HCT116 (cell line): ENCODE data around the gene RFTN1. TPM values are rescaled to one million over a fixed set of nuclear protein-coding genes. Genes with fewer than 3 reads are reported as not detected.

Experiments
- ATAC-seq: fragments of 200-7000 bp; cut with Tn5 transposase; 2 replicates; pipeline ENCODE4 v1.9.1; 2020; ENCODE audit warnings: mild to moderate bottlenecking, moderate library complexity
- BruUV-seq: library from RNA; stranded (reverse); fragments of 400-500 nt; replicated peaks from 2 replicates; lab custom pipeline; 2021; lab: Mats Ljungman, UMichigan
- CTCF ChIA-PET: fragments of 300-600 bp; sonication (Branson Sonifier 250); formaldehyde crosslinking; loops from one replicate; lab custom pipeline; 2021; ENCODE audit warnings: antibody characterized with exemption; lab: Charles Lee
- POLR2A ChIA-PET: fragments of 300-600, 350-600 bp; sonication (Branson Sonifier 250); formaldehyde crosslinking; loops from one replicate; lab custom pipeline; 2021; ENCODE audit warnings: antibody characterized with exemption; lab: Charles Lee
- RAD21 ChIA-PET, 2 experiments: fragments of 300-600 bp; sonication (Branson Sonifier 250); formaldehyde crosslinking; loops; one replicate each; lab custom pipeline; 2023; ENCODE audit warnings: low total read pairs in 2 of 2; ENCODE audit not compliant: uncharacterized antibody in 2 of 2, unreplicated experiment in 2 of 2, low non-redundant PET in 1 of 2; lab: Charles Lee
- DNase-seq: peaks from one replicate; pipeline ENCODE4 v3.0.0-alpha.2; 2010; ENCODE audit warnings: low read depth, low spot score
- H2AFZ ChIP-seq: fragments of 200-600 bp; shearing (Covaris generic), sonication (generic); 2 replicates; pipeline ENCODE4 v1.6.1; 2017; ENCODE audit warnings: low read depth, mixed run types, mixed read lengths, antibody characterized with exemption, low read length; ENCODE audit not compliant: poor library complexity, severe bottlenecking
- H3K27ac ChIP-seq: 2 replicates; pipeline ENCODE4 v1.5.1; 2012; ENCODE audit warnings: low read depth, low read length
- H3K27me3 ChIP-seq: fragments of 200-600 bp; sonication (generic); 2 replicates; pipeline ENCODE4 v1.6.1; 2016; ENCODE audit warnings: mixed run types, low read length, mixed read lengths; ENCODE audit not compliant: insufficient read depth
- H3K36me3 ChIP-seq, 2 experiments: fragments of 200-500 bp in 1 of 2; fragments of 200-600 bp in 1 of 2; sonication (Bioruptor generic) in 1 of 2; sonication (generic) in 1 of 2; 2 replicates each; pipeline versions ENCODE4 v1.5.1 to v1.6.1; 2014 to 2016; ENCODE audit warnings: low read length in 2 of 2, inconsistent platforms in 1 of 2, mixed read lengths in 1 of 2, mixed run types in 1 of 2; ENCODE audit not compliant: insufficient read depth in 2 of 2, control insufficient read depth in 1 of 2
- H3K4me1 ChIP-seq, 2 experiments: fragments of 200-600 bp in 1 of 2; sonication (generic) in 1 of 2; 2 replicates each; pipeline versions ENCODE4 v1.5.1 to v1.6.1; 2012 to 2017; ENCODE audit warnings: low read length in 2 of 2, inconsistent platforms in 1 of 2, mild to moderate bottlenecking in 1 of 2, mixed read lengths in 1 of 2, mixed run types in 1 of 2, moderate library complexity in 1 of 2; ENCODE audit not compliant: insufficient read depth in 2 of 2, control insufficient read depth in 1 of 2
- H3K4me2 ChIP-seq: fragments of 200-600 bp; sonication (generic); 2 replicates; pipeline ENCODE4 v1.6.1; 2017; ENCODE audit warnings: mixed run types, low read length, mixed read lengths
- H3K4me3 ChIP-seq, 2 experiments: fragments of 200-600 bp in 1 of 2; sonication (generic) in 1 of 2; replicated peaks in 1 of 2; 2 replicates each; pipeline ENCODE4 v1.5.1; 2011 to 2016; ENCODE audit warnings: low read length in 2 of 2, control low read depth in 1 of 2, low read depth in 1 of 2, mild to moderate bottlenecking in 1 of 2, mixed read lengths in 1 of 2, mixed run types in 1 of 2
- H3K79me2 ChIP-seq: fragments of 200-600 bp; sonication (generic); 2 replicates; pipeline ENCODE4 v1.6.1; 2017; ENCODE audit warnings: mild to moderate bottlenecking, mixed run types, low read length, moderate library complexity, mixed read lengths; ENCODE audit not compliant: insufficient read depth
- H3K9ac ChIP-seq: fragments of 200-600 bp; sonication (generic); 2 replicates; pipeline ENCODE4 v1.6.1; 2016; ENCODE audit warnings: low read length, mixed read lengths
- H3K9me2 ChIP-seq: fragments of 200-600 bp; sonication (generic), shearing (Covaris generic); 2 replicates; pipeline ENCODE4 v1.6.1; 2017; ENCODE audit warnings: mixed run types, mild to moderate bottlenecking, moderate library complexity; ENCODE audit not compliant: insufficient read depth
- H3K9me3 ChIP-seq, 2 experiments: fragments of 200-500 bp in 1 of 2; fragments of 200-600 bp in 1 of 2; sonication (Bioruptor generic) in 1 of 2; sonication (generic) in 1 of 2; 2 replicates each; pipeline ENCODE4 v1.6.1; 2014 to 2017; ENCODE audit warnings: low read length in 2 of 2, mixed read lengths in 2 of 2, inconsistent platforms in 1 of 2, low read depth in 1 of 2, mild to moderate bottlenecking in 1 of 2, mixed run types in 1 of 2, moderate library complexity in 1 of 2; ENCODE audit not compliant: control insufficient read depth in 1 of 2, insufficient read depth in 1 of 2
- H4K20me1 ChIP-seq: fragments of 200-600 bp; sonication (generic), shearing (Covaris generic); 2 replicates; pipeline ENCODE4 v1.6.1; 2017; ENCODE audit warnings: mixed run types, mild to moderate bottlenecking, moderate library complexity; ENCODE audit not compliant: insufficient read depth
- EGR1 ChIP-seq: IDR thresholded peaks from 2 replicates; pipeline ENCODE4 v1.6.1; 2012; ENCODE audit warnings: low read depth
- EZH2phosphoT487 ChIP-seq: fragments of 200-600 bp; IDR thresholded peaks from 2 replicates; pipeline ENCODE4 v1.6.1; 2018; ENCODE audit warnings: antibody characterized with exemption, borderline replicate concordance
- FOSL1 ChIP-seq: IDR thresholded peaks from 2 replicates; pipeline ENCODE4 v1.6.1; 2012; ENCODE audit warnings: low read depth
- POLR2AphosphoS5 ChIP-seq: IDR thresholded peaks from 2 replicates; pipeline ENCODE4 v1.6.1; 2011; ENCODE audit warnings: mild to moderate bottlenecking, low read depth, low read length, moderate library complexity
- RAD21 ChIP-seq: IDR thresholded peaks from 2 replicates; pipeline ENCODE4 v1.6.1; 2012; ENCODE audit warnings: low read depth, mild to moderate bottlenecking
- SIN3A ChIP-seq: IDR thresholded peaks from 2 replicates; pipeline ENCODE4 v1.6.1; 2012; ENCODE audit warnings: low read depth
- SRF ChIP-seq: IDR thresholded peaks from 2 replicates; pipeline ENCODE4 v1.6.1; 2012; ENCODE audit warnings: low read depth
- TCF7L2 ChIP-seq: IDR thresholded peaks from 2 replicates; pipeline ENCODE4 v1.7.0; 2011; ENCODE audit warnings: borderline replicate concordance, inconsistent platforms; ENCODE audit not compliant: insufficient read depth, insufficient read length; ENCODE audit errors: extremely low read depth
- YY1 ChIP-seq: IDR thresholded peaks from 2 replicates; pipeline ENCODE4 v1.6.1; 2011; ENCODE audit warnings: low read length, low read depth, moderate library complexity, mild to moderate bottlenecking; ENCODE audit not compliant: insufficient replicate concordance; ENCODE audit errors: extremely low read depth
- intact Hi-C: fragments of 100-400 bp; cut with micrococcal nuclease; formaldehyde crosslinking; loops from 2 replicates; pipeline ENCODE4 v1.10.0; 2022
- total RNA-seq: library from RNA; stranded (reverse); gene quantifications from one replicate; pipeline ENCODE4 v1.2.1, GENCODE V29; 2021; ENCODE audit not compliant: unreplicated experiment
- TF ChIP-seq, protein P1 (sequence below), 3 experiments: fragments of 200-600 bp in 1 of 3; sonication (generic) in 1 of 3; IDR thresholded peaks in 2 of 3; conservative IDR thresholded peaks in 1 of 3; 2 replicates each; pipeline ENCODE4 v1.5.1; 2012 to 2017; ENCODE audit warnings: low read depth in 2 of 3, low read length in 2 of 3, antibody characterized with exemption in 1 of 3, borderline replicate concordance in 1 of 3, control low read depth in 1 of 3, mild to moderate bottlenecking in 1 of 3, mixed read lengths in 1 of 3, mixed run types in 1 of 3, moderate library complexity in 1 of 3; ENCODE audit not compliant: insufficient read depth in 1 of 3
- TF ChIP-seq, protein P2 (sequence below): IDR thresholded peaks from 2 replicates; pipeline ENCODE4 v1.6.1; 2011; ENCODE audit warnings: mild to moderate bottlenecking, low read length, moderate library complexity; ENCODE audit not compliant: insufficient replicate concordance; ENCODE audit errors: extremely low read depth
- TF ChIP-seq, protein P3 (sequence below): IDR thresholded peaks from 2 replicates; pipeline ENCODE4 v1.6.1; 2012

RFTN1 gene
- total RNA-seq, 1 experiment from 2014 or later, result 3.9 TPM

DNA sequence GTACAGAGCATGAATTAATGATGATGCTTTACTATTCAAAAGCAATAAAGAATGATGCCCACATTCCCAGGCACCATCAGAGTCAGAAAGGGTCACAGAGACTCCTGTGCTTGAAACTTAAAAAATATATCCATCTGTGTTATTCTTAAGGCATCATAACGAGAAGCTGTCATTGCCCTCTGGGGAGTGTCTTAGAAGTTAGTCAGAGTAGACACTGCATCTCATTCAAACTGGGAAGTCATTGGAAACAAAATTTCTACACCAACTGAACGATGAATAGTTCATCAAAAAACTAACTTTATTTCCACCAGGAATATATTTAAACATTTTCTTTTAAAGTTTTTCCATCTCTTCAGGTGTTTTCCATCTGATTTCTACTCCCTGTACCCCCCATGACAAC lies 122.9 kb downstream of the RFTN1 start:
- Histone ChIP-seq H3K9me3 (no peaks in the 10 kb centered on the region), H4K20me1 (no peaks in the 10 kb centered on the region), H3K79me2 (no peaks in the 10 kb centered on the region), H3K4me1 (no peaks in the 10 kb centered on the region), H3K36me3 (no peaks in the 10 kb centered on the region), H3K4me2 (no peak overlapping the region), H3K4me3 (no peak overlapping the region), H3K9me2 (no peaks in the 10 kb centered on the region), H3K27me3 (no peaks in the 10 kb centered on the region), H2AFZ (no peak overlapping the region), H3K27ac (no peak overlapping the region), H3K9ac (no peak overlapping the region)
- no peak for TF ChIP-seq SIN3A
- TF ChIP-seq YY1, result no peak
- TF ChIP-seq FOSL1, result no peak
- TF ChIP-seq POLR2AphosphoS5, result no peak
- TF ChIP-seq, protein P1, sequence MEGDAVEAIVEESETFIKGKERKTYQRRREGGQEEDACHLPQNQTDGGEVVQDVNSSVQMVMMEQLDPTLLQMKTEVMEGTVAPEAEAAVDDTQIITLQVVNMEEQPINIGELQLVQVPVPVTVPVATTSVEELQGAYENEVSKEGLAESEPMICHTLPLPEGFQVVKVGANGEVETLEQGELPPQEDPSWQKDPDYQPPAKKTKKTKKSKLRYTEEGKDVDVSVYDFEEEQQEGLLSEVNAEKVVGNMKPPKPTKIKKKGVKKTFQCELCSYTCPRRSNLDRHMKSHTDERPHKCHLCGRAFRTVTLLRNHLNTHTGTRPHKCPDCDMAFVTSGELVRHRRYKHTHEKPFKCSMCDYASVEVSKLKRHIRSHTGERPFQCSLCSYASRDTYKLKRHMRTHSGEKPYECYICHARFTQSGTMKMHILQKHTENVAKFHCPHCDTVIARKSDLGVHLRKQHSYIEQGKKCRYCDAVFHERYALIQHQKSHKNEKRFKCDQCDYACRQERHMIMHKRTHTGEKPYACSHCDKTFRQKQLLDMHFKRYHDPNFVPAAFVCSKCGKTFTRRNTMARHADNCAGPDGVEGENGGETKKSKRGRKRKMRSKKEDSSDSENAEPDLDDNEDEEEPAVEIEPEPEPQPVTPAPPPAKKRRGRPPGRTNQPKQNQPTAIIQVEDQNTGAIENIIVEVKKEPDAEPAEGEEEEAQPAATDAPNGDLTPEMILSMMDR (IDR thresholded peaks at IDR 0.05 in 2 of 3, conservative IDR thresholded peaks at IDR 0.05 in 1 of 3; ENCODE audit: borderline replicate concordance in 1 of 3, insufficient read depth in 1 of 3, low read depth in 2 of 3, low read length in 2 of 3), result no peak
- TF ChIP-seq TCF7L2, result no peak
- no peak for TF ChIP-seq RAD21
- TF ChIP-seq, protein P2, sequence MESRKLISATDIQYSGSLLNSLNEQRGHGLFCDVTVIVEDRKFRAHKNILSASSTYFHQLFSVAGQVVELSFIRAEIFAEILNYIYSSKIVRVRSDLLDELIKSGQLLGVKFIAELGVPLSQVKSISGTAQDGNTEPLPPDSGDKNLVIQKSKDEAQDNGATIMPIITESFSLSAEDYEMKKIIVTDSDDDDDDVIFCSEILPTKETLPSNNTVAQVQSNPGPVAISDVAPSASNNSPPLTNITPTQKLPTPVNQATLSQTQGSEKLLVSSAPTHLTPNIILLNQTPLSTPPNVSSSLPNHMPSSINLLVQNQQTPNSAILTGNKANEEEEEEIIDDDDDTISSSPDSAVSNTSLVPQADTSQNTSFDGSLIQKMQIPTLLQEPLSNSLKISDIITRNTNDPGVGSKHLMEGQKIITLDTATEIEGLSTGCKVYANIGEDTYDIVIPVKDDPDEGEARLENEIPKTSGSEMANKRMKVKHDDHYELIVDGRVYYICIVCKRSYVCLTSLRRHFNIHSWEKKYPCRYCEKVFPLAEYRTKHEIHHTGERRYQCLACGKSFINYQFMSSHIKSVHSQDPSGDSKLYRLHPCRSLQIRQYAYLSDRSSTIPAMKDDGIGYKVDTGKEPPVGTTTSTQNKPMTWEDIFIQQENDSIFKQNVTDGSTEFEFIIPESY, result no peak
- TF ChIP-seq, protein P3, sequence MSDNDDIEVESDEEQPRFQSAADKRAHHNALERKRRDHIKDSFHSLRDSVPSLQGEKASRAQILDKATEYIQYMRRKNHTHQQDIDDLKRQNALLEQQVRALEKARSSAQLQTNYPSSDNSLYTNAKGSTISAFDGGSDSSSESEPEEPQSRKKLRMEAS, result no peak
- no peak for TF ChIP-seq EZH2phosphoT487
- TF ChIP-seq EGR1, result no peak
- TF ChIP-seq SRF, result no peak
- no peak for ATAC-seq
- intact Hi-C loops, result no loop called here
- BruUV-seq, result no TSS peak
- ChIA-PET RAD21 (no interaction called here), POLR2A (no interaction called here), CTCF (no interaction called here)
- no peak for DNase-seq
